Upper lobe of left lung (tissue), 6 donors: ENCODE data around the gene NUP37. TPM values are rescaled to one million over a fixed set of nuclear protein-coding genes. Genes with fewer than 3 reads are reported as not detected.
"Not testable (repeated sequence)": the region's sequence is repeated elsewhere in the genome, so short reads cannot be mapped to it uniquely, and the experiment has no call there.

ENCODE experiments used
- ATAC-seq, 2 donors: fragments of 200-7000 bp; cut with Tn5 transposase; one replicate each; pipeline ENCODE4 v1.9.1; 2022; ENCODE audit warnings: mild to moderate bottlenecking in 2 of 2, moderate library complexity in 2 of 2; ENCODE audit not compliant: low FRiP score in 2 of 2
- DNase-seq, 2 donors: peaks; one replicate each; pipeline ENCODE4 v3.0.0-alpha.2; 2019 to 2020
- H3K27ac ChIP-seq, 4 donors: fragments of 200-600 bp; sonication (generic); one replicate each; pipeline ENCODE4 v1.5.1; 2016 to 2019
- H3K27me3 ChIP-seq, 4 donors: fragments of 200-600 bp; sonication (generic); one replicate each; pipeline ENCODE4 v1.5.1; 2017 to 2019
- H3K36me3 ChIP-seq, 4 donors: fragments of 200-600 bp; sonication (generic); one replicate each; pipeline ENCODE4 v1.5.1; 2016 to 2019
- H3K4me1 ChIP-seq, 4 donors: fragments of 200-600 bp; sonication (generic); one replicate each; pipeline ENCODE4 v1.5.1; 2018 to 2019
- H3K4me3 ChIP-seq, 4 donors: fragments of 200-600 bp; sonication (generic); one replicate each; pipeline ENCODE4 v1.5.1; 2017 to 2019; ENCODE audit warnings: mild to moderate bottlenecking in 2 of 4, moderate library complexity in 1 of 4
- H3K9me3 ChIP-seq, 4 donors: fragments of 200-600 bp; sonication (generic); one replicate each; pipeline ENCODE4 v1.5.1; 2018 to 2019
- CTCF ChIP-seq, 6 experiments: fragments of 450-650 bp in 4 of 6; fragments of 200-600 bp in 2 of 6; sonication (generic) in 2 of 6; IDR thresholded peaks; one replicate each; pipeline ENCODE4 v1.5.1; 2016 to 2019; ENCODE audit warnings: antibody characterized with exemption in 6 of 6
- EP300 ChIP-seq, 4 donors: sonication (generic); formaldehyde crosslinking; IDR thresholded peaks; one replicate each; pipeline ENCODE4 v1.5.1; 2017; ENCODE audit warnings: antibody characterized with exemption in 4 of 4, control low read depth in 2 of 4
- POLR2A ChIP-seq, 4 donors: fragments of 450-650 bp; IDR thresholded peaks; one replicate each; pipeline ENCODE4 v1.5.1; 2016 to 2017; ENCODE audit warnings: antibody characterized with exemption in 4 of 4, mild to moderate bottlenecking in 2 of 4
- POLR2AphosphoS5 ChIP-seq, 2 donors: sonication (generic); formaldehyde crosslinking; IDR thresholded peaks; one replicate each; pipeline ENCODE4 v1.5.1; 2017; ENCODE audit warnings: antibody characterized with exemption in 2 of 2
- WGBS, 2 donors: methylation state at CpG; one replicate each; pipeline ENCODE4 v1.1.5; 2017 to 2018; 5-methylcytosine and 5-hydroxymethylcytosine counted together
- total RNA-seq, 6 donors: library from RNA; depleted of rRNA in 4 of 6; stranded (reverse); fragments of >200 nt in 4 of 6; gene quantifications; one replicate each; pipeline versions ENCODE4 v1.1.0 to v1.2.1, GENCODE V29; 2016 to 2021
- donor health status: DM: no; HTN: no; CAD: no; lungs with moderate emphysema.
- donor health status: DM: no; HTN: yes; CAD: no; lungs with severe emphysema.

Gene NUP37
- total RNA-seq, 6 donors from 2014 or later = 2.8 to 17.9 (median 14.8) TPM

- Histone ChIP-seq H3K36me3 (peaks cover 0 to 58% (median 8%) of the 10 kb centered on the region in 4 donors), H3K9me3 (no peaks in the 10 kb centered on the region), H3K4me1 (peaks cover 0 to 5% (median 0%) of the 10 kb centered on the region in 4 donors), H3K27ac (no peak overlapping the region), H3K4me3 (no peak overlapping the region), H3K27me3 (no peaks in the 10 kb centered on the region)
- ATAC-seq (no peak), DNase-seq (peak in 1 of 2 donors; percentile 26)
- TF ChIP-seq CTCF (IDR thresholded peaks at IDR 0.05) (no peak), POLR2A (IDR thresholded peaks at IDR 0.05) (no peak), POLR2AphosphoS5 (IDR thresholded peaks at IDR 0.05) (no peak), EP300 (IDR thresholded peaks at IDR 0.05) (no peak)
- WGBS, 2 donors = 72 to 79% methylated on average over 4 of the region's 4 CpGs
Measured at GRCh38 chr12:102080842-102081241, 39.1 kb downstream of the NUP37 start.

- peaks cover 0 to 38% (median 5%) of the 10 kb centered on the region in 4 donors for H3K36me3 ChIP-seq
- not testable (repeated sequence) for ATAC-seq, H3K4me3 ChIP-seq, H3K27ac ChIP-seq, H3K27me3 ChIP-seq, H3K9me3 ChIP-seq, H3K4me1 ChIP-seq, DNase-seq
- 88 to 94% methylated on average over 7 of the region's 7 CpGs for WGBS, 2 donors
Measured at GRCh38 chr12:102072092-102072491, 47.8 kb downstream of the NUP37 start.

GRCh38 chr12:102069707-102070106, 50.2 kb downstream of the NUP37 start:
- 40 to 61% methylated on average over 3 of the region's 3 CpGs for WGBS, 2 donors
- DNase-seq (no peak), ATAC-seq (no peak)
- Histone ChIP-seq H3K4me3 (no peak overlapping the region), H3K36me3 (peaks cover 0 to 14% (median 1%) of the 10 kb centered on the region in 4 donors), H3K9me3 (no peaks in the 10 kb centered on the region), H3K27ac (no peak overlapping the region), H3K4me1 (no peaks in the 10 kb centered on the region), H3K27me3 (no peaks in the 10 kb centered on the region)
- TF ChIP-seq POLR2AphosphoS5 (IDR thresholded peaks at IDR 0.05) (no peak), CTCF (IDR thresholded peaks at IDR 0.05) (no peak), EP300 (IDR thresholded peaks at IDR 0.05) (no peak), POLR2A (IDR thresholded peaks at IDR 0.05) (no peak)

GRCh38 chr12:102067574-102068258, 52.2 kb downstream of the NUP37 start:
- ATAC-seq (peak in 1 of 2 donors; percentile 29), DNase-seq (no peak)
- no peaks in the 10 kb centered on the region for H3K4me1 ChIP-seq
- H3K36me3 ChIP-seq = no peaks in the 10 kb centered on the region
- no peaks in the 10 kb centered on the region for H3K9me3 ChIP-seq
- 80 to 89% methylated on average over 5 of the region's 5 CpGs for WGBS, 2 donors
- TF ChIP-seq CTCF (IDR thresholded peaks at IDR 0.05) = no peak
- TF ChIP-seq POLR2A (IDR thresholded peaks at IDR 0.05) = no peak
- TF ChIP-seq POLR2AphosphoS5 (IDR thresholded peaks at IDR 0.05) = no peak
- no peak for TF ChIP-seq EP300 (IDR thresholded peaks at IDR 0.05)
- H3K4me3 ChIP-seq = no peak overlapping the region
- H3K27ac ChIP-seq = no peak overlapping the region
- no peaks in the 10 kb centered on the region for H3K27me3 ChIP-seq

GRCh38 chr12:102064476-102064875, 55.4 kb downstream of the NUP37 start:
- no peak for DNase-seq
- Histone ChIP-seq H3K4me3 (no peak overlapping the region), H3K4me1 (peaks cover 0 to 13% (median 2%) of the 10 kb centered on the region in 4 donors), H3K9me3 (no peaks in the 10 kb centered on the region), H3K36me3 (no peaks in the 10 kb centered on the region), H3K27me3 (no peaks in the 10 kb centered on the region), H3K27ac (no peak overlapping the region)
- WGBS, 2 donors = 92 to 100% methylated on average over 1 of the region's 1 CpG
- TF ChIP-seq POLR2AphosphoS5 (IDR thresholded peaks at IDR 0.05) (no peak), POLR2A (IDR thresholded peaks at IDR 0.05) (no peak), CTCF (IDR thresholded peaks at IDR 0.05) (no peak), EP300 (IDR thresholded peaks at IDR 0.05) (no peak)
- ATAC-seq = no peak
